ENCODE measurements around the gene SAP130.
"Not testable (repeated sequence)": the region's sequence is repeated elsewhere in the genome, so short reads cannot be mapped to it uniquely, and the experiment has no call there.

SAP130 gene

GRCh38 chr2:127945281-127945680 is 82.6 kb downstream of the SAP130 start:
- DNase-seq = no peak

GRCh38 chr2:127943186-127943585 is 84.7 kb downstream of the SAP130 start:
- DNase-seq = no peak

GRCh38 chr2:127942002-127942401 is 85.9 kb downstream of the SAP130 start:
- no peak for DNase-seq

GRCh38 chr2:127941461-127941860 is 86.4 kb downstream of the SAP130 start:
- no peak for DNase-seq

GRCh38 chr2:127940641-127941040 is 87.2 kb downstream of the SAP130 start:
- no peak for DNase-seq

GRCh38 chr2:127935337-127935736 is 92.5 kb downstream of the SAP130 start:
- DNase-seq = no peak

DNA sequence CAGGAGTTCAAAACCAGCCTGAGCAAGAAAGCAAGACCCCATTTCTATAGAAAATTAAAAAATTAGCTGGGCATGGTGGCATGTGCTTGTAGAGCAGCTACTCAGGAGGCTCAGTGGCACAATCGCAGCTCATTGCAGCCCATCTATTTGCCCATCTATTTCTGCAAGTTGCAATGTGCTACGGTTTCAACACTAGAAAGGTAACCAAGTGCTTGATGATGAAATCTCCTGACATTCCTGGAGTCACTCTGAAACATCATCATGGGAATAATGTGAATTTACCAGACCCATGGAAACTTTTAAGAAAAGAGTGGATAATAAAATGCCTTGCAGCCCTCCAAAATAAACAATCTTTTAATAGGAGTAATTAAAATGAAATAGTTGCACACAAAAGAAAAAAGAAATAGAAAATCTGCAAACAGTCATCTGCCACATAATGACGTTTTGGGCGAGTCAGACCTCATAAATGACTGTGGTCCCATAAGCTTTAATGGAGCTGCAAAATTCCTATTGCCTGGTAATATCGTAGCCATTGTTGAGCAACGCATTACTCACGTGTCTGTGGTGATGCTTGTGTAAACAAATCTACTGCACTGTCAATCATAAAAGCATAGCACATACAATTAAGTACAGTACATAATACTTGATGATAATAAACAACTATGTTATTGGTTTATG is 95.5 kb downstream of the SAP130 start:
- no peak for DNase-seq

GRCh38 chr2:127929449-127929848 is 98.4 kb downstream of the SAP130 start:
- DNase-seq = no peak

- DNase-seq = no peak
These were observed 100.5 kb downstream of the SAP130 start for GRCh38 chr2:127927384-127927783.

GRCh38 chr2:127917916-127918315 is 109.9 kb downstream of the SAP130 start:
- no peak for DNase-seq

- DNase-seq = no peak
These were observed 113.9 kb downstream of the SAP130 start for GRCh38 chr2:127913808-127914457.

DNA sequence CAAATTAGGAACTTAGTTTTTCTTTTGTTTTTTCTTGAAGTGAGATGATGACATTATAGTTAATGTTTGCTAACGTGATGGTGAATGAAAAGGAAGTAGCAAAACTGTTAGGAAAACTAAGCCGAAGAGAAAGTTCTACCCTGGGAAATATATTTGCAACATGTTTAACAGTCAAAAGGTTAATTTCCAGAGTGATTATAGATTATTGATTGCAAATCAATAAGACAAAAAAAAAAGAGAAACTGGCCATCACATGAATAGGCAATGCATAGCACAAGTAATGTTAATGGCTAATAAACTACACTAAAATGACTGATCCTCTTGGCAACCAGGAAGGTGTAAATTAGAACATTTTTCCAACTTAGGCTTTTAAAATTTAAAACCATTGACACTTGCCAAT is 116.1 kb downstream of the SAP130 start:
- no peak for DNase-seq

DNA sequence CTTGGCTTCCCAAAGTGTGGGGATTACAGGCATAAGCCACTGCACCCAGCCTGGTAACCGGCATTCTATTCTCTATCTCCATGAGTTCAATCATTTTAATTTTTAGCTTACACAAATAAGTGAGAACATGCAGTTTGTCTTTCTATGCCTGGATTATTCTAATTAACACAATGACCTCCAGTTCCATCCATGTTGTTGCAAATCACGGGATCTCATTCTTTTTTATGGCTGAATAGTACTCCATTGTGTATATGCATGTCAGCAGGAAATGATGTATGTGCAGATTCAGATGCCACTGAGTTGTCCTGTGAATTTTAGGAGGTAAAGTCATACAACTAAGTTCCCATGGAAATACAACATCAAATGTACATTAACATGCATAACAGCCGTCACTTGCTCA is 117.4 kb downstream of the SAP130 start:
- no peak for DNase-seq

GRCh38 chr2:127909019-127909418 is 118.8 kb downstream of the SAP130 start:
- DNase-seq = no peak

- not testable (repeated sequence) for DNase-seq
These were observed 120.0 kb downstream of the SAP130 start for GRCh38 chr2:127907733-127908400.

DNA sequence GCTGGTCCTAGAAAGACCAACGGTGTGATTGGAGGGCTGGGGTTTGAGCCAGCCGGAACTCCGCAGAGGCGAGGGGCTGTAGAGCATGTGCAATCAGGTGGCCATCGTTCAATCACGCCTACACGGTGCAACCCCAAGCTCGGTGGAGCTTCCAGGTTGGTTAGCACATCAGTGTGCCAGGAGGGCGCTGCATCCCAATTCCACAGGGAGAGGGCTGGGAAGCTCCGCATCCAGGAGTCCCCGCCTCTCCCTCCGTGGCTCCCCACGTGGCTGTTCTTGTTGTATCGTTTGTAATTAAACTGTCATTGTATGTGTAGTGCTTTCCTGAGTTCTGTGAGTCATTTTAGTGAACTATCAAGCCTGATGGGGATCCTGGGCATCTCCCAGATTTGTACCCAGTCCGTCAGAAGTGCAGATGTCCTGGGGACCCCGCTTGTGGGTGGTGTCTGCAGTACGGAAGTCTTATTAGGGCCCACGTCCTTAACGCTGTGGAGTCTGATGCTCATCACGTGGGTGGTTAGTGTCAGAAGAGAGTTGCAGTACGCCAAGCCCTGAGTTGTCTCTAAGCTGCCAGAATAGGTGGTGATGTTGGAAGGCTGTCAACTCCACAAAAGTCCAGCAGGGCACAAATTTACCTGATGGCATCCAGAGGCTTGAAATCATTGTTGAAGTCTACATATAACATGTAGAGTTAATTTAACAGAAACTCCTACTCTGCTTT is 121.5 kb downstream of the SAP130 start:
- no peak for DNase-seq

DNA sequence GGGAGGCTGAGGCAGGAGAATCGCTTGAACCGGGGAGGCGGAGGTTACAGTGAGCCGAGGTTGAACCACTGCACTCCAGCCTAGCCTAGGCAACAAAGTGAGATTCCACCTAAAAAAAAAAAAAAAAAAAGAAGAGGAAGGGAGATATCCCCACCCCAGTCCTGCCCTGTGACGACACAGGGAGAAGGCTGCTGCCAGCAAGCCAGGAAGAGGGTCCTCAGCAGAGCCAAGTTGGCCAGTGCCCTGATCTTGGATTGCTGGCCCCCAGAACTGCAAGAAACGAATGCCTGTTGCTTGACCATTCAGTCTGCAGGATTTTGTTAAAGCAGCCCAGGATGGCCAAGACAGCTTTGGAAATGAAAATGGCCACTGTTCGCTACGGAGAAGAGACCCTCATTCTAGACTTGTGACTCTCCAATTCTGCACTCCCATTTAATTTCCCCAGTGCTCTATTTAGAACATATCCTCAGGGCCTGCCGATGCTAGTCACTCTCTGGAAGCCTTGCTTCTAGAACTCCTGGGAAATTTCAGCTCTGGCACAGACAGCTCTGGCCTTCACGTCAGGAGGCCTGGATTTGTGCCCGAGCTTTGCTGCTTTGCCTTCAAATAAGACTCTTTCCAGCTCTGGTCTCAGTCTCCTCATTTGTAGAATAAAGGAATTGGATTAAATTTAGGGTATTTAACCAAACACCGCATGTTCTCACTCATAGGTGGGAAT is 126.4 kb downstream of the SAP130 start:
- DNase-seq = no peak

DNA sequence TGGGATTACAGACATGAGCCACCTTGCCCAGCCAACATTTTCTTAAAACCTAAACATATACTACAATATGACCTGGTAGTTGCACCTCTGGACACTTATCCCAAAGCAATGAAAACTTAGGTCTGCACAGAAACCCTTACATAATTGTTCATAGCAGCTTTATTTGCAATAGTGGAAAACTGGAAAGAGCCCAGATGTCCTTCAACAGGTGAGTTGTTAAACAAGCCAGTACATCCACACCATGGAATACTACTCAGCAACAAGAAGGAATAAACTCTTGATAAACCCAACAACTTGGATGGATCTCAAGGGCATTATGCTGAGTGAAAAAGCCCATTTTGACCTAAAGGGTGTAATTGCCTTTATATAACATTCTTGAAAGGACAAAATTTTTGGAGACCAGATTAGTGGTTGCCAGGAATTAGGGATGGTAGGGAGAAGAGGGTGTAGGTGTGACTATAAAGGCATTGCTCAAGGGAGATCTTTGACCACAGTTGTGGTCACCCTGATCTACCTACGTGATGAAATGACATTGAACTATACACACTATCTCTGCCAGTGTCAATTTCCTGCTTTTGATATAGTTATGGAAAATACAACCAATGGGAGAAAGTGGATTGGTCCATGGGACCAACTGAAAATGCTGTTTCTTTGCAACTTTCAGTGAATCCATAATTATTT is 130.2 kb downstream of the SAP130 start:
- no peak for DNase-seq

GRCh38 chr2:127893494-127893893 is 134.4 kb downstream of the SAP130 start:
- no peak for DNase-seq

DNA sequence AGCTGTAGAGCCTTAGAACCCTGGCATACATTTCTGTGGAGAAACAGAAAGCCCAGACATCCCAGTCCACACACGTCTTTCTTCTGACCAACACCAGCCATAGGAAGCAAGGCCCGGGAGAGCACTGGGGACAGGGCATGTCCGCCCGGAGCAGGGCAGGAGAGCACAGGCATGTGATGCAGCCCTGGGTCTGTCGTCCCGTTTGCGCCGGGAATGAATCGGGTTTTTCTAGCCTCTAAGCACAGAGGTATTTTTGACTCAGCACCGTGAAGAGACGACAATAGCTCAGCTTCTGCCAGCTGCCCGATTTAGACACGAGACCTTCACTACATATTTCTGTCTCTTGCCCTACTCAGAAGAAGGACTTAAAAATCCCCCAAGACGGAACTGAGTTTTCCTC is 134.8 kb downstream of the SAP130 start:
- no peak for DNase-seq

GRCh38 chr2:127891811-127892210 is 136.0 kb downstream of the SAP130 start:
- no peak for DNase-seq

Data from activated CD4-positive, CD25-positive, alpha-beta regulatory T cell (primary cell).